Bronchial epithelial cell (primary cell): ENCODE results near the gene GPBP1. TPM values are rescaled to one million over a fixed set of nuclear protein-coding genes. Genes with fewer than 3 reads are reported as not detected.

Experiments
- DNase-seq: peaks from one replicate; pipeline ENCODE4 v3.0.0-alpha.2; 2010; ENCODE audit warnings: low read depth
- FAIRE-seq: peaks from 2 replicates; lab custom pipeline; 2011; peaks lifted over from hg19 to GRCh38; lab: Jason Lieb, UNC
- H3K27me3 ChIP-seq: 2 replicates; pipeline ENCODE4 v1.5.1; 2011; ENCODE audit warnings: low read length; ENCODE audit not compliant: control insufficient read depth, insufficient read depth
- H3K36me3 ChIP-seq: 2 replicates; pipeline ENCODE4 v1.5.1; 2011; ENCODE audit warnings: low read length; ENCODE audit not compliant: control insufficient read depth, insufficient read depth
- H3K4me3 ChIP-seq: 2 replicates; pipeline ENCODE4 v1.5.1; 2011; ENCODE audit warnings: mild to moderate bottlenecking, low read depth, low read length, control low read depth
- CTCF ChIP-seq: IDR thresholded peaks from 2 replicates; pipeline ENCODE4 v1.5.1; 2011; ENCODE audit warnings: mild to moderate bottlenecking, moderate library complexity, low read length, control low read depth, inconsistent platforms; ENCODE audit not compliant: insufficient read depth, severe bottlenecking
- total RNA-seq: library from RNA; depleted of rRNA; stranded (reverse); fragments of >200 nt; gene quantifications from 2 replicates; pipeline ENCODE4 v1.2.1, GENCODE V29; 2014

GPBP1 gene, protein sequence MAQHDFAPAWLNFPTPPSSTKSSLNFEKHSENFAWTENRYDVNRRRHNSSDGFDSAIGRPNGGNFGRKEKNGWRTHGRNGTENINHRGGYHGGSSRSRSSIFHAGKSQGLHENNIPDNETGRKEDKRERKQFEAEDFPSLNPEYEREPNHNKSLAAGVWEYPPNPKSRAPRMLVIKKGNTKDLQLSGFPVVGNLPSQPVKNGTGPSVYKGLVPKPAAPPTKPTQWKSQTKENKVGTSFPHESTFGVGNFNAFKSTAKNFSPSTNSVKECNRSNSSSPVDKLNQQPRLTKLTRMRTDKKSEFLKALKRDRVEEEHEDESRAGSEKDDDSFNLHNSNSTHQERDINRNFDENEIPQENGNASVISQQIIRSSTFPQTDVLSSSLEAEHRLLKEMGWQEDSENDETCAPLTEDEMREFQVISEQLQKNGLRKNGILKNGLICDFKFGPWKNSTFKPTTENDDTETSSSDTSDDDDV
- 84.2 and 87.3 TPM in 2 replicates for total RNA-seq

GRCh38 chr5:57173319-57174127, at the start of gene GPBP1:
GPBP1 (plus strand) TSS chr5:57174059; CDS start chr5:57214131, 40,072 bp downstream.
- no peak for TF ChIP-seq CTCF
- H3K36me3 ChIP-seq: no peaks in the 10 kb centered on the region
- DNase-seq (peak; percentile 96), FAIRE-seq (peak; percentile 36)
- H3K27me3 ChIP-seq: no peaks in the 10 kb centered on the region
- H3K4me3 ChIP-seq: peak within 1 kb of the TSS; percentile 99

GRCh38 chr5:57128325-57128724, 45.5 kb upstream of the GPBP1 start:
- no peak for TF ChIP-seq CTCF
- FAIRE-seq (no peak), DNase-seq (peak; percentile 54)
- Histone ChIP-seq H3K36me3 (no peaks in the 10 kb centered on the region), H3K27me3 (no peaks in the 10 kb centered on the region), H3K4me3 (no peak overlapping the region)

GRCh38 chr5:57133574-57133973, 40.3 kb upstream of the GPBP1 start:
- H3K4me3 ChIP-seq: no peak overlapping the region
- H3K27me3 ChIP-seq: no peaks in the 10 kb centered on the region
- H3K36me3 ChIP-seq: no peaks in the 10 kb centered on the region
- no peak for FAIRE-seq
- TF ChIP-seq CTCF: no peak
- DNase-seq: no peak

DNA sequence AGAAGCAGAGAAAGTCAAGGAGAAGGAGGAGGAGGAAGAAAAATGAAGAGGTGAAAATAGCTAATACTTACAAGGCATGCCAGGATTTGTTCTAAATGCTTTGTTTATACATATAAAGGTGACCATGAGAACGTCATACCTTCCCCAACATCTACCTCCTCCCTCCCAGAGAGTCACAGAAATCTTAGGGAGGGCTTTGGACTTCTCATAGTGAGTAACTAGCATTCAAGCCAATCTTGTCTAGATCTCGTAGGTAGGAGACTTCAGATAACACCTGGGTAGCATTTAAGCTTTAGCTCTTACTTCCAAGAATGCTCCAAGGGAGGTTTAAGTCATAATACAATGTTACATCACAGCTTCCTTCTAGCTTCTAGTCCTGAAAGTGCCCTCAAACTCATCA, 36.5 kb upstream of the GPBP1 start:
- no peak overlapping the region for H3K4me3 ChIP-seq
- H3K27me3 ChIP-seq: no peaks in the 10 kb centered on the region
- DNase-seq: peak; percentile 71
- TF ChIP-seq CTCF: no peak
- FAIRE-seq: no peak
- no peaks in the 10 kb centered on the region for H3K36me3 ChIP-seq

- no peak for DNase-seq
- no peak for TF ChIP-seq CTCF
- FAIRE-seq: no peak
Observed at GRCh38 chr5:57152316-57152715, 21.5 kb upstream of the GPBP1 start.

More at GRCh38 chr5:57152316-57152715, 21.5 kb upstream of the GPBP1 start:
- Histone ChIP-seq H3K4me3 (no peak overlapping the region), H3K27me3 (no peaks in the 10 kb centered on the region), H3K36me3 (no peaks in the 10 kb centered on the region)
